GM12801 (cell line): ENCODE results near the gene CTBP2.

Source experiments
- TF ChIP-seq, protein P1 (sequence below): IDR thresholded peaks from one replicate; pipeline ENCODE4 v1.5.1; 2011; ENCODE audit warnings: control low read depth; ENCODE audit not compliant: insufficient read length; ENCODE audit errors: extremely low read depth

The CTBP2 gene

DNA sequence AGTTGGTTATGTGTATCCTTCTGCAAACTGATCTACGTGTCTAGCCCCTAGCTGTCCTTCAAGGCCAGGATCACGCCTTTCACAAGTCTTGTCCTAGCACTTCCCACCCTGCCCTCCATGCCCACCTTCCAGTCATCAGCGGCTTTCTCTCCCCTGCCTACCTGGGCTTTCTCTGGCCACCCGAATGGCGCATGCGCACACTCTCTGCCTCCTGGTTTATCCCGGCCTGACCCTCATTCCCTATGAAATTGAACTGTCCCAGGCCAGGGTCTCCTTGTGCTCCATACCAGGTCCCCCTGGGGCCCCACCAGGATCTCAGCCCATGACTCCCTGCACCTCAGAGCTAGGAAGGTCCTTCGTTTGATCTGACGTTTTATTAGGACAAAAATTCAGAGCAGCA is 31.6 kb upstream of the CTBP2 start:
- TF ChIP-seq, protein P1, sequence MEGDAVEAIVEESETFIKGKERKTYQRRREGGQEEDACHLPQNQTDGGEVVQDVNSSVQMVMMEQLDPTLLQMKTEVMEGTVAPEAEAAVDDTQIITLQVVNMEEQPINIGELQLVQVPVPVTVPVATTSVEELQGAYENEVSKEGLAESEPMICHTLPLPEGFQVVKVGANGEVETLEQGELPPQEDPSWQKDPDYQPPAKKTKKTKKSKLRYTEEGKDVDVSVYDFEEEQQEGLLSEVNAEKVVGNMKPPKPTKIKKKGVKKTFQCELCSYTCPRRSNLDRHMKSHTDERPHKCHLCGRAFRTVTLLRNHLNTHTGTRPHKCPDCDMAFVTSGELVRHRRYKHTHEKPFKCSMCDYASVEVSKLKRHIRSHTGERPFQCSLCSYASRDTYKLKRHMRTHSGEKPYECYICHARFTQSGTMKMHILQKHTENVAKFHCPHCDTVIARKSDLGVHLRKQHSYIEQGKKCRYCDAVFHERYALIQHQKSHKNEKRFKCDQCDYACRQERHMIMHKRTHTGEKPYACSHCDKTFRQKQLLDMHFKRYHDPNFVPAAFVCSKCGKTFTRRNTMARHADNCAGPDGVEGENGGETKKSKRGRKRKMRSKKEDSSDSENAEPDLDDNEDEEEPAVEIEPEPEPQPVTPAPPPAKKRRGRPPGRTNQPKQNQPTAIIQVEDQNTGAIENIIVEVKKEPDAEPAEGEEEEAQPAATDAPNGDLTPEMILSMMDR = no peak

DNA sequence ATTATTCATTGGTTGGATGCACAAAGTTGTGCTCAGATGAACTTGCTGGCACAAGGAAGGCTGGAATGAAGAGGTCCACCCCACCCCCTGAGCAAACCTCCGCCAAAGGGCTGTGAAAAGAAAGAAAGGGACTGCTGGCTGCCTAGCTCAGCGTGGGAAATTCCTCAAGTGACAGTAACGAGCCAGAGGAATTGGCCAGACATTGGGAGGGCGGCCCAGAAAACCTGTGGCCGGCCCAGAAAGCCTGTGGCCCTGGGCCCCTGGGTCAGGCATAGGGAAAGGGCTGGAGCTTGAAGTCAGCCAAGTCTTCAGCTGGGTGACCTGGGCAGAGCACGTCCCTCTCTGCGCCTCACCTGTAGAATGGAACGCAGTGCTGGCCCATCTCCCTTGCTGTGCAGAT is 30.6 kb upstream of the CTBP2 start:
- TF ChIP-seq, protein P1 = no peak

DNA sequence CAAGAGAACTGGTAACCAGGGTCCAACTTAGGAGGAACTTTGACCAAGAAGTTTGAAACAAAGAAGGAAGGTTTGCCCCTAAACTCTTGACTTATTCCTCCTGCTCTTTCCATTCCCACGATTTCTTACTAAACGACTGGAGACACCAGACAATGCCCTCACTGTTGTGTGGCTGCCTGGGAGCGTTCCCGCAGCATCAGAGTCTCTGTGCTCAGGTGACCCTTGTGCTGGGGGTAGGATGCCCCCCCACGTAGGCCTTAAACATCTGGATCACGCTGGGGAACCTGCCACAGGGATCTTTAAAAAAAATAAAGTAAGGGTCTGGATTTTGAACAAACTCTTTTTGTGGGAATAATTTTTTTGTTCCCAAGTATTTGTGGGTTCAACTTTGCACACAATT is 30.1 kb upstream of the CTBP2 start:
- TF ChIP-seq, protein P1 = no peak

DNA sequence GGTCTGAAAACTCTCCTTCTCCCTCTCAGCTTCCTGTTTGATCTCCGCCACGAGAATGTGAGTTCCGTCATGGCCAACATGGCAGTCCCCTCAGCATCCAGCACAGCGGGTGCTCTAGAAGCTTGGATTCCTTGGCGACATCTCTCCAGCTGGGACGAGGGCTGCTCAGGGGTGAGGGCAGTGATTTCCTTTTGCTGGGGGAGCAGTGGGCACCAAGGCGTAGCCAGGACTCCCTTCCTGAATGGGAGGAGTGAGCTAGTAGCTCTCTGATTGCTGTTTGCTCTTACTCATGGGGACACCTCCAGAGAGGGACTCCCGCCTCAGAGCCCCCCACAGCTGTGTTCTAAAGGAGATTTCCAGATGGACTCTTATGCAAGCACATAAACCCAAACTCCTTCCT is 28.8 kb upstream of the CTBP2 start:
- TF ChIP-seq, protein P1 = no peak

DNA sequence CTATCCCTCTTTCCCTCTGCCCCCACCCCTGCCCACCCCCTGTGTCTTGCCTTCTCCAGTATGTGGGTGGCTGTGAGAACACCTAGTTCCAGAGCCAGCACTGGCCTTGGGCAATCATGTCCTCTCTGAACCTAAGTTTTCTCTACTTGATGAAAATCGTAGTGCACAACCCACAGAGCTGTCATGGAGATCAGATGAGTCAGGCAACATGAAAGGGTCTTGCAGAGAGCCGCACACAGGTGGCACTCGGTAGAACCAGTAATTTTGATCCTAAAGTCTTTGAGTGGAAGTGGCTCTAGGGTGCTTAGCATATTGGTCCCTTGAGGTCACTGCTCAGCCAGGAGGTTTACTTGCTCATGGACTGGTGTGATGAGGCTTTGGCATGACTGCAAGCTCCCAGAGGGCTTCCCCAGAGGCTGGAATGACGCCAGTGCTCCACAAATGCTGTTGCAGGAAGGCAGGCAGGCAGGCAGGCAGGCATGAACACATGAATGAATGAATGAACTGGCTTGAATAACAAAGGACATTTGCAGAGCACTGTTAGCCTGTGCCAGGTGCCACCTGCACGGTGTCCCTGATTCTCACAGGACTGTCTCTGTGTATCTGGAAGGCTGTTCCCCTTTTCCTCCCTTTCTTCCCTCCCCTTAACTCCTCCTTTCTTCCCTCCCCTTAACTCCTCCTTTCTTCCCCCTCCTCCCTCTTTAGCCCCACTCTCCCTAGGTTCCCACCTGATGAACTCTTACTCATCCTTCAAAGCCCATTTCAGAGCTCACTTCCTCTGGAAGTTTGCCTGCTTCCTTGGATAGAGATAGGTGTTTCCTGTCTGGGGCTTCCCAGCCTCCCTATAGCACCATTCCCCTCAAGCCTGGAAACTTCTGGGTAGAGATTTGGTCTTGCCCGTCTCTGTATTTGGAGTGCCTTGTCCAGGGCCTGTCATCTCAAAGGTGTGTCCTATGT is 27.2 kb upstream of the CTBP2 start:
- TF ChIP-seq, protein P1 = no peak

DNA sequence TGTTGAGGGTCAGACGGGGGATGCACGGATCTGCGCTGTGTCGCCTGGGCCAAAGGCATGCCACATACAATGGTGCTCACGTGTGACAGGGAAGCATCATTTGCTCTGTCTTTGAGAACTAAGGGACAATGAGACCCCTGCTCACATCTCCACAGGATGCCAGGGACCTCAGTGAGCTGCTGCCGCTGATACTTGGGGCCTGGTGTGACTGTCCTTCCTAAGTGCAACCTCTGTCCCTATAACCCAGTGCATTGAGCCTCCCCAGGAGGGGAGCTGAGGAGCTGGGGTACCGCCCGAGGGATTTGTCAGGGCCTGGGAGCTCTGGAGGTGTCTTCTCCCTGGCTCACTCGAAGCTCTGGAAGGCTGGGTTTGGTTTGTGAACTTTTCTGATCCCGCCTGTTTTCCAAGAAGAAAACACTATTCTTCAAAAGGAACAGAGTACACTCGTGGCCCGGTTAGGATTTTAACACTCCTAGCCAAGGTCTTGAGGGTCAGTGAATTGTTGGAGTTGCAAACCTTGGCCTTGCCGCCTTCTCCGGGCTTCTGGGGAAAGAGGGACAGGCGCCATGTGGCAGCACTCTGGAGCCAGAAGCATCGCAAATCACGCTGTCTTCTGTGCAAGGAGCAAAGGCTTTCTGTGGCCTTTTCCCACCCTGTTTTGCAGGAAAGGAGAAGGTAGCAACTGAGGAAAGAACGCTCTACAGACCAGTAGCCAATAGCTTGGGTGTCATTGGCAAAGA is 26.2 kb upstream of the CTBP2 start:
- TF ChIP-seq, protein P1 = no peak
